Kidney (tissue), 14 donors: ENCODE data around the gene FEZF2. TPM values are rescaled to one million over a fixed set of nuclear protein-coding genes. Genes with fewer than 3 reads are reported as not detected.

ENCODE experiments used
- DNase-seq, 5 donors: peaks; one replicate each; pipeline ENCODE4 v3.0.0-alpha.2; 2013 to 2020
- FAIRE-seq: peaks from 2 replicates; lab custom pipeline; 2012; peaks lifted over from hg19 to GRCh38; lab: Jason Lieb, UNC
- H3K27ac ChIP-seq, 2 donors: one replicate each; pipeline ENCODE4 v1.7.0; 2013; ENCODE audit warnings: low read depth in 2 of 2, low read length in 2 of 2, inconsistent platforms in 1 of 2
- H3K27me3 ChIP-seq: one replicate; pipeline ENCODE4 v1.7.1; 2013; ENCODE audit warnings: low read length, inconsistent platforms; ENCODE audit not compliant: control insufficient read depth, insufficient read depth
- H3K36me3 ChIP-seq, 3 donors: one replicate each; pipeline versions ENCODE4 v1.7.0 to v1.7.1; 2013; ENCODE audit warnings: low read length in 3 of 3, control low read depth in 1 of 3, inconsistent platforms in 1 of 3; ENCODE audit not compliant: insufficient read depth in 3 of 3, control insufficient read depth in 2 of 3
- H3K4me1 ChIP-seq, 3 donors: one replicate each; pipeline versions ENCODE4 v1.7.0 to v1.7.1; 2013; ENCODE audit warnings: low read length in 3 of 3, inconsistent platforms in 1 of 3, low read depth in 1 of 3; ENCODE audit not compliant: control insufficient read depth in 2 of 3, insufficient read depth in 2 of 3
- H3K4me3 ChIP-seq, 3 donors: one replicate each; pipeline versions ENCODE4 v1.7.0 to v1.8.1; 2013; ENCODE audit warnings: low read length in 3 of 3, control low read depth in 1 of 3, inconsistent platforms in 1 of 3
- H3K9ac ChIP-seq, 3 donors: one replicate each; pipeline versions ENCODE4 v1.7.0 to v1.7.1; 2013; ENCODE audit warnings: low read length in 3 of 3, control low read depth in 1 of 3, inconsistent platforms in 1 of 3
- H3K9me3 ChIP-seq, 3 donors: one replicate each; pipeline versions ENCODE4 v1.7.0 to v1.7.1; 2013; ENCODE audit warnings: low read length in 3 of 3, control low read depth in 1 of 3, inconsistent platforms in 1 of 3; ENCODE audit not compliant: control insufficient read depth in 2 of 3, insufficient read depth in 1 of 3
- CTCF ChIP-seq: IDR thresholded peaks from 3 replicates; pipeline ENCODE4 v1.5.1; 2012; ENCODE audit warnings: mild to moderate bottlenecking, moderate library complexity, borderline replicate concordance; ENCODE audit not compliant: insufficient read depth; ENCODE audit errors: extremely low read depth
- intact Hi-C: fragments of 100-400 bp; cut with DNase I; formaldehyde crosslinking; loops from one replicate; pipeline ENCODE4 v1.11.1; 2022
- polyA plus RNA-seq: library from polyadenylated mRNA; stranded (reverse); fragments of 350-450 nt; fragmentation: Illumina TruSeq; extraction: RNeasy Lipid Tissue Mini Kit (QIAGEN cat#74804); gene quantifications from one replicate; pipeline ENCODE4 v1.2.3, GENCODE V29; 2014; ENCODE audit warnings: low read depth, low replicate concordance; ENCODE audit not compliant: insufficient read depth
- total RNA-seq: library from RNA; stranded (reverse); fragmentation: NEBNext Ultra II Directional; extraction: Animal tissue kit (Norgen Biotek cat#: 25700); gene quantifications from one replicate; pipeline ENCODE4 v1.2.1, GENCODE V29; 2021
- donor health status: control.
- donor health status: control.
- donor health status: control.
- donor health status: control.
- donor health status: control.
- donor health status: DM: yes; HTN: yes; CAD: no.
- donor health status: Normal renal cell carcinoma (clear cell type).

The FEZF2 gene
- total and polyA plus RNA-seq, 2 donors from 2014 or later, result not detected

- Histone ChIP-seq H3K27me3 (peaks cover 66% of the 10 kb centered on the region), H3K9me3 (no peaks in the 10 kb centered on the region), H3K36me3 (no peaks in the 10 kb centered on the region), H3K4me3 (no peak overlapping the region), H3K27ac (no peak overlapping the region), H3K4me1 (peaks cover 0 to 8% (median 0%) of the 10 kb centered on the region in 3 donors), H3K9ac (no peak overlapping the region)
- DNase-seq (peak in 1 of 5 donors; percentile 30), FAIRE-seq (no peak)
- no peak for TF ChIP-seq CTCF
- intact Hi-C loops, result no loop called here
Measured at GRCh38 chr3:62368290-62368704, 5.1 kb downstream of the FEZF2 start.

- Histone ChIP-seq H3K4me3 (no peak overlapping the region), H3K36me3 (no peaks in the 10 kb centered on the region), H3K27me3 (peaks cover 64% of the 10 kb centered on the region), H3K4me1 (peaks cover 0 to 8% (median 0%) of the 10 kb centered on the region in 3 donors), H3K9ac (no peak overlapping the region), H3K9me3 (no peaks in the 10 kb centered on the region), H3K27ac (no peak overlapping the region)
- DNase-seq, result peak in 1 of 5 donors; percentile 6
- intact Hi-C loops, result no loop called here
- no peak for FAIRE-seq
- no peak for TF ChIP-seq CTCF
Measured at GRCh38 chr3:62367763-62368195, 5.6 kb downstream of the FEZF2 start.

- Histone ChIP-seq H3K4me1 (peaks cover 0 to 5% (median 0%) of the 10 kb centered on the region in 3 donors), H3K4me3 (no peak overlapping the region), H3K36me3 (no peaks in the 10 kb centered on the region), H3K9ac (no peak overlapping the region), H3K27me3 (peaks cover 57% of the 10 kb centered on the region), H3K9me3 (no peaks in the 10 kb centered on the region), H3K27ac (no peak overlapping the region)
- no peak for FAIRE-seq
- no peak for DNase-seq
- intact Hi-C loops, result no loop called here
- TF ChIP-seq CTCF, result no peak
Measured at GRCh38 chr3:62366126-62366484, 7.2 kb downstream of the FEZF2 start.
